SK-N-SH treated with all-trans-retinoic acid at 6 μM for 48 hours (cell line): ENCODE results near the gene IFT27.

Experiments
- ATAC-seq: fragments of 200-7000 bp; cut with Tn5 transposase; 3 replicates; pipeline ENCODE4 v1.9.1; 2020; ENCODE audit warnings: mild to moderate bottlenecking, moderate library complexity
- ARNTL ChIP-seq: fragments of 450-650 bp; formaldehyde crosslinking; IDR thresholded peaks from 2 replicates; pipeline ENCODE4 v1.5.0; 2020; ENCODE audit warnings: low read depth, mild to moderate bottlenecking, moderate library complexity, borderline replicate concordance
- BACH2 ChIP-seq: fragments of 250-450 bp; sonication (Bioruptor Pico); IDR thresholded peaks from 2 replicates; pipeline ENCODE4 v1.9.0; 2021; ENCODE audit warnings: mild to moderate bottlenecking, borderline replicate concordance
- CSDC2 ChIP-seq: fragments of 250-450 bp; sonication (Bioruptor Pico); IDR thresholded peaks from 2 replicates; pipeline ENCODE4 v1.5.0; 2020; ENCODE audit warnings: mild to moderate bottlenecking, moderate library complexity
- ESRRG ChIP-seq: fragments of 250-450 bp; sonication (Bioruptor Pico); IDR thresholded peaks from 2 replicates; pipeline ENCODE4 v1.6.1; 2021; ENCODE audit warnings: mild to moderate bottlenecking
- GLIS3 ChIP-seq: fragments of 250-450 bp; sonication (Bioruptor Pico); IDR thresholded peaks from 2 replicates; pipeline ENCODE4 v1.5.0; 2020; ENCODE audit warnings: mild to moderate bottlenecking, moderate library complexity
- ISL1 ChIP-seq: fragments of 250-450 bp; sonication (Bioruptor Pico); IDR thresholded peaks from 2 replicates; pipeline ENCODE4 v2.1.2; 2022; ENCODE audit warnings: mild to moderate bottlenecking, moderate library complexity
- PPARA ChIP-seq: fragments of 250-450 bp; sonication (Bioruptor Pico); IDR thresholded peaks from 2 replicates; pipeline ENCODE4 v1.5.0; 2020; ENCODE audit warnings: mild to moderate bottlenecking, borderline replicate concordance
- RARB ChIP-seq: fragments of 250-450 bp; sonication (Bioruptor Pico); IDR thresholded peaks from 2 replicates; pipeline ENCODE4 v1.8.0; 2021; ENCODE audit warnings: mild to moderate bottlenecking, moderate library complexity
- SNAI2 ChIP-seq: fragments of 250-450 bp; sonication (Bioruptor Pico); IDR thresholded peaks from 2 replicates; pipeline ENCODE4 v1.5.0; 2020; ENCODE audit warnings: mild to moderate bottlenecking, moderate library complexity
- TCF4 ChIP-seq: fragments of 250-450 bp; sonication (Bioruptor Pico); IDR thresholded peaks from 2 replicates; pipeline ENCODE4 v1.8.0; 2021; ENCODE audit warnings: mild to moderate bottlenecking, moderate library complexity, borderline replicate concordance
- ZC3H10 ChIP-seq: fragments of 250-450 bp; sonication (Bioruptor Pico); IDR thresholded peaks from 2 replicates; pipeline ENCODE4 v1.5.1; 2021; ENCODE audit warnings: mild to moderate bottlenecking, moderate library complexity
- ZFP3 ChIP-seq: fragments of 250-450 bp; sonication (Bioruptor Pico); IDR thresholded peaks from 2 replicates; pipeline ENCODE4 v1.5.0; 2020; ENCODE audit warnings: mild to moderate bottlenecking, moderate library complexity
- ZFP30 ChIP-seq: fragments of 450-650 bp; formaldehyde crosslinking; IDR thresholded peaks from 2 replicates; pipeline ENCODE4 v1.5.0; 2022; ENCODE audit warnings: mild to moderate bottlenecking, moderate library complexity
- ZNF565 ChIP-seq: fragments of 450-650 bp; formaldehyde crosslinking; conservative IDR thresholded peaks from 2 replicates; pipeline ENCODE4 v1.5.0; 2020; ENCODE audit warnings: low read depth, mild to moderate bottlenecking, moderate library complexity
- ZNF70 ChIP-seq: fragments of 450-650 bp; formaldehyde crosslinking; IDR thresholded peaks from 2 replicates; pipeline ENCODE4 v1.5.0; 2020; ENCODE audit warnings: mild to moderate bottlenecking, moderate library complexity
- ZNF8 ChIP-seq: fragments of 450-650 bp; formaldehyde crosslinking; IDR thresholded peaks from 2 replicates; pipeline ENCODE4 v1.5.0; 2020; ENCODE audit warnings: mild to moderate bottlenecking, moderate library complexity
- TF ChIP-seq, protein P1 (sequence below): fragments of 250-450 bp; sonication (Bioruptor Pico); IDR thresholded peaks from 2 replicates; pipeline ENCODE4 v1.8.0; 2021; ENCODE audit warnings: low read depth, mild to moderate bottlenecking, moderate library complexity, borderline replicate concordance
- TF ChIP-seq, protein P2 (sequence below): fragments of 250-450 bp; sonication (Bioruptor Pico); IDR thresholded peaks from 2 replicates; pipeline ENCODE4 v1.5.0; 2020; ENCODE audit warnings: mild to moderate bottlenecking, moderate library complexity
- TF ChIP-seq, protein P3 (sequence below): fragments of 250-450 bp; sonication (Bioruptor Pico); IDR thresholded peaks from 2 replicates; pipeline ENCODE4 v1.8.0; 2020; ENCODE audit warnings: mild to moderate bottlenecking, moderate library complexity, borderline replicate concordance
- TF ChIP-seq, protein P4 (sequence below): fragments of 250-450 bp; sonication (Bioruptor Pico); IDR thresholded peaks from 2 replicates; pipeline ENCODE4 v1.5.1; 2020; ENCODE audit warnings: low read depth, mild to moderate bottlenecking, moderate library complexity
- TF ChIP-seq, protein P5 (sequence below): fragments of 250-450 bp; sonication (Bioruptor Pico); IDR thresholded peaks from 2 replicates; pipeline ENCODE4 v1.5.1; 2021; ENCODE audit warnings: mild to moderate bottlenecking, moderate library complexity

IFT27 gene

DNA sequence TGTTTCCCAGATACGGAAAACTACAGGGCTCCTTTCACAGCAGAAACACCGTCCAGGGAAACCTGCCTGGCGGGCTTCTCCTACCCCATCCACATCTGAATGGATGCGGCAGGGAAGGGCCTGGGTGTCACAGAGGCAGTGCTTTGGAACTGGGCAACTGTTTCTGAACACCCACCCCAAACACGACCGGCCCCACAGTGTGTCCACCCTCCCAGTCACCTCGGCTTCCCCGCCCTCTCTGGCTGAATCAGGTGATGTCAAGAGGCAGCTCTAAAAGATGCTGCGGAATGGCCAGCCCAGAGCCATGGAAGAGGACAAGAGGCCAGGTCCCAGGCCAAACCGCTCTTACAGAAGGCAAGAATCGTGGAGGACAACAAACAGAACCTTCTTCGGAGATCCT lies 22.0 kb downstream of the IFT27 start:
- TF ChIP-seq ZFP3: no peak
- TF ChIP-seq, protein P1, sequence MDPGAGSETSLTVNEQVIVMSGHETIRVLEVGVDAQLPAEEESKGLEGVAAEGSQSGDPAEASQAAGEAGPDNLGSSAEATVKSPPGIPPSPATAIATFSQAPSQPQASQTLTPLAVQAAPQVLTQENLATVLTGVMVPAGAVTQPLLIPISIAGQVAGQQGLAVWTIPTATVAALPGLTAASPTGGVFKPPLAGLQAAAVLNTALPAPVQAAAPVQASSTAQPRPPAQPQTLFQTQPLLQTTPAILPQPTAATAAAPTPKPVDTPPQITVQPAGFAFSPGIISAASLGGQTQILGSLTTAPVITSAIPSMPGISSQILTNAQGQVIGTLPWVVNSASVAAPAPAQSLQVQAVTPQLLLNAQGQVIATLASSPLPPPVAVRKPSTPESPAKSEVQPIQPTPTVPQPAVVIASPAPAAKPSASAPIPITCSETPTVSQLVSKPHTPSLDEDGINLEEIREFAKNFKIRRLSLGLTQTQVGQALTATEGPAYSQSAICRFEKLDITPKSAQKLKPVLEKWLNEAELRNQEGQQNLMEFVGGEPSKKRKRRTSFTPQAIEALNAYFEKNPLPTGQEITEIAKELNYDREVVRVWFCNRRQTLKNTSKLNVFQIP (CRISPR knock-in tag): no peak
- no peak for TF ChIP-seq BACH2 (CRISPR knock-in tag)
- TF ChIP-seq, protein P2, sequence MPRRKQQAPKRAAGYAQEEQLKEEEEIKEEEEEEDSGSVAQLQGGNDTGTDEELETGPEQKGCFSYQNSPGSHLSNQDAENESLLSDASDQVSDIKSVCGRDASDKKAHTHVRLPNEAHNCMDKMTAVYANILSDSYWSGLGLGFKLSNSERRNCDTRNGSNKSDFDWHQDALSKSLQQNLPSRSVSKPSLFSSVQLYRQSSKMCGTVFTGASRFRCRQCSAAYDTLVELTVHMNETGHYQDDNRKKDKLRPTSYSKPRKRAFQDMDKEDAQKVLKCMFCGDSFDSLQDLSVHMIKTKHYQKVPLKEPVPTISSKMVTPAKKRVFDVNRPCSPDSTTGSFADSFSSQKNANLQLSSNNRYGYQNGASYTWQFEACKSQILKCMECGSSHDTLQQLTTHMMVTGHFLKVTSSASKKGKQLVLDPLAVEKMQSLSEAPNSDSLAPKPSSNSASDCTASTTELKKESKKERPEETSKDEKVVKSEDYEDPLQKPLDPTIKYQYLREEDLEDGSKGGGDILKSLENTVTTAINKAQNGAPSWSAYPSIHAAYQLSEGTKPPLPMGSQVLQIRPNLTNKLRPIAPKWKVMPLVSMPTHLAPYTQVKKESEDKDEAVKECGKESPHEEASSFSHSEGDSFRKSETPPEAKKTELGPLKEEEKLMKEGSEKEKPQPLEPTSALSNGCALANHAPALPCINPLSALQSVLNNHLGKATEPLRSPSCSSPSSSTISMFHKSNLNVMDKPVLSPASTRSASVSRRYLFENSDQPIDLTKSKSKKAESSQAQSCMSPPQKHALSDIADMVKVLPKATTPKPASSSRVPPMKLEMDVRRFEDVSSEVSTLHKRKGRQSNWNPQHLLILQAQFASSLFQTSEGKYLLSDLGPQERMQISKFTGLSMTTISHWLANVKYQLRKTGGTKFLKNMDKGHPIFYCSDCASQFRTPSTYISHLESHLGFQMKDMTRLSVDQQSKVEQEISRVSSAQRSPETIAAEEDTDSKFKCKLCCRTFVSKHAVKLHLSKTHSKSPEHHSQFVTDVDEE (CRISPR knock-in tag): no peak
- no peak for TF ChIP-seq SNAI2
- TF ChIP-seq ZC3H10 (CRISPR knock-in tag): no peak
- TF ChIP-seq, protein P3, sequence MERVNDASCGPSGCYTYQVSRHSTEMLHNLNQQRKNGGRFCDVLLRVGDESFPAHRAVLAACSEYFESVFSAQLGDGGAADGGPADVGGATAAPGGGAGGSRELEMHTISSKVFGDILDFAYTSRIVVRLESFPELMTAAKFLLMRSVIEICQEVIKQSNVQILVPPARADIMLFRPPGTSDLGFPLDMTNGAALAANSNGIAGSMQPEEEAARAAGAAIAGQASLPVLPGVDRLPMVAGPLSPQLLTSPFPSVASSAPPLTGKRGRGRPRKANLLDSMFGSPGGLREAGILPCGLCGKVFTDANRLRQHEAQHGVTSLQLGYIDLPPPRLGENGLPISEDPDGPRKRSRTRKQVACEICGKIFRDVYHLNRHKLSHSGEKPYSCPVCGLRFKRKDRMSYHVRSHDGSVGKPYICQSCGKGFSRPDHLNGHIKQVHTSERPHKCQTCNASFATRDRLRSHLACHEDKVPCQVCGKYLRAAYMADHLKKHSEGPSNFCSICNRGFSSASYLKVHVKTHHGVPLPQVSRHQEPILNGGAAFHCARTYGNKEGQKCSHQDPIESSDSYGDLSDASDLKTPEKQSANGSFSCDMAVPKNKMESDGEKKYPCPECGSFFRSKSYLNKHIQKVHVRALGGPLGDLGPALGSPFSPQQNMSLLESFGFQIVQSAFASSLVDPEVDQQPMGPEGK: no peak
- TF ChIP-seq GLIS3 (CRISPR knock-in tag): no peak
- TF ChIP-seq ISL1: no peak
- TF ChIP-seq ESRRG (CRISPR knock-in tag): no peak
- no peak for TF ChIP-seq ZNF8 (CRISPR knock-in tag)
- TF ChIP-seq, protein P4, sequence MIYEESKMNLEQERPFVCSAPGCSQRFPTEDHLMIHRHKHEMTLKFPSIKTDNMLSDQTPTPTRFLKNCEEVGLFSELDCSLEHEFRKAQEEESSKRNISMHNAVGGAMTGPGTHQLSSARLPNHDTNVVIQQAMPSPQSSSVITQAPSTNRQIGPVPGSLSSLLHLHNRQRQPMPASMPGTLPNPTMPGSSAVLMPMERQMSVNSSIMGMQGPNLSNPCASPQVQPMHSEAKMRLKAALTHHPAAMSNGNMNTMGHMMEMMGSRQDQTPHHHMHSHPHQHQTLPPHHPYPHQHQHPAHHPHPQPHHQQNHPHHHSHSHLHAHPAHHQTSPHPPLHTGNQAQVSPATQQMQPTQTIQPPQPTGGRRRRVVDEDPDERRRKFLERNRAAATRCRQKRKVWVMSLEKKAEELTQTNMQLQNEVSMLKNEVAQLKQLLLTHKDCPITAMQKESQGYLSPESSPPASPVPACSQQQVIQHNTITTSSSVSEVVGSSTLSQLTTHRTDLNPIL (CRISPR knock-in tag): no peak
- TF ChIP-seq RARB (CRISPR knock-in tag): no peak
- TF ChIP-seq, protein P5, sequence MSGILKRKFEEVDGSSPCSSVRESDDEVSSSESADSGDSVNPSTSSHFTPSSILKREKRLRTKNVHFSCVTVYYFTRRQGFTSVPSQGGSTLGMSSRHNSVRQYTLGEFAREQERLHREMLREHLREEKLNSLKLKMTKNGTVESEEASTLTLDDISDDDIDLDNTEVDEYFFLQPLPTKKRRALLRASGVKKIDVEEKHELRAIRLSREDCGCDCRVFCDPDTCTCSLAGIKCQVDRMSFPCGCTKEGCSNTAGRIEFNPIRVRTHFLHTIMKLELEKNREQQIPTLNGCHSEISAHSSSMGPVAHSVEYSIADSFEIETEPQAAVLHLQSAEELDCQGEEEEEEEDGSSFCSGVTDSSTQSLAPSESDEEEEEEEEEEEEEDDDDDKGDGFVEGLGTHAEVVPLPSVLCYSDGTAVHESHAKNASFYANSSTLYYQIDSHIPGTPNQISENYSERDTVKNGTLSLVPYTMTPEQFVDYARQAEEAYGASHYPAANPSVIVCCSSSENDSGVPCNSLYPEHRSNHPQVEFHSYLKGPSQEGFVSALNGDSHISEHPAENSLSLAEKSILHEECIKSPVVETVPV (CRISPR knock-in tag): no peak
- no peak for TF ChIP-seq ARNTL (CRISPR knock-in tag)
- no peak for TF ChIP-seq CSDC2
- no peak for TF ChIP-seq TCF4
- TF ChIP-seq ZNF70 (CRISPR knock-in tag): no peak
- TF ChIP-seq ZNF565: no peak
- no peak for ATAC-seq

DNA sequence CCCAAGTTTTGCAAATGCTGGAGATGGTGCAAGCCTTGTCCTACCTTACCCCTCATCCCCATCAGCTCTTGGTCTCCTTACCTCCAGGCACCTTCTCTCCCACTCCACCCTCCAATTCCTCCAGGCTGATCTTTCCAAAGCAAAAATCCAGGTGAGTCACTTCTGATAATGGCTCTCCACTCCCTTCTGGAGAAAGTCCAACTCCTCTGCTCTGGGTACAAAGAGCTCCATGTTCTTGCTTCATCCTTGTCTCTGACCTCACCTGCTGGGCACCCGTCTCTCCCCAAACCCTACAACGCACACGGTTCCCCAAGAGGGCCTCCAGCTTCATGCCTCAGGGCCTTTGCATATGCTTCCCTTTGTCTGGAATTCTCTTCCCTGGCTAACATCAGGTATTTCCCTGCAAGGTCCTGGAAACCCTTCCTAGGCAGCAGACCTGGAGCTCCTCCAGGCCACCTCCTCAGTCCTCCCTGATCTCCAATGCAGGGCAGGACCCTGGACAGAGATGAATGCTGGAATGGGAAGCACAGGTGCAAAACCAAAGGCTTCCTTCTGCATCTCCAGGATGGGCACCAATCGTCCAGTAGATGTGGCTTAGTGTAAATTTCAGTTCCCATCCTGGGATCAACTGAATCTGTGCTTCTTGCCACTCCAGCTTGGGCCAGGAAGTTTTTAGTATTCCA lies 22.7 kb downstream of the IFT27 start:
- no peak for TF ChIP-seq SNAI2
- no peak for TF ChIP-seq CSDC2
- no peak for ATAC-seq

DNA sequence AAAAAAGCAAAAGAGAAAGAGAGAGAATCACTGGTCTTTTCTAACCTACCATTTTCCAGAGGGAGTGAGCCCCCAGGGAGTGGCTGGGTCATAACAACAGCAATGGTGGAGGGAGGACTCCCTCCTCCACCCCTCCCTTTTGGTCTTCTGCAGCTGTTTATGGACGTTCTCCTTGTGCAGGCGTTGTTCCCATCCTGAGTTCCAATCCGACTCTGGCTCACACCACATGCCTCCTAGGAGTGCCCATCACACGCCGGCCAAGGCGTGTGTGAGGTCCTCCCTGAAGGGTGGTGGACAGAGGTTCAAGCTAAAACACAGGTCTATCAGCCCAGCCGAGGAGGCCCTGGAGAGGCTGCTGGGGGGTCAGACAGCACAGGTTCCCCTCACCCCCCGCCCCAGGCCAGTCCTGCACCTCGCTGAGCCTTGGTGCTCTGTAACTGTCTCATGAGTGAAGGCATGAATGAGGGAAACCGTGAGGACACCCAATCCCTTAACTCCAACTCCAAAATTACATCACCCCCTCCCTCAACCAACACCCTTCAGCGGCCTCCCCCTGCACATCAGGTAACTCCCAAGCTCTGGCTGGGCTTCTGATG lies 29.4 kb downstream of the IFT27 start:
- ATAC-seq: no peak
- TF ChIP-seq ZFP30 (CRISPR knock-in tag): no peak
- no peak for TF ChIP-seq ZNF565
- no peak for TF ChIP-seq ARNTL (CRISPR knock-in tag)
- TF ChIP-seq, protein P2 (CRISPR knock-in tag): no peak
- TF ChIP-seq, protein P5 (CRISPR knock-in tag): no peak
- TF ChIP-seq TCF4: no peak
- TF ChIP-seq, protein P1 (CRISPR knock-in tag): no peak
- TF ChIP-seq ZNF8 (CRISPR knock-in tag): no peak
- no peak for TF ChIP-seq BACH2 (CRISPR knock-in tag)
- no peak for TF ChIP-seq PPARA (CRISPR knock-in tag)
- TF ChIP-seq ZFP3: no peak
- TF ChIP-seq CSDC2: no peak
- TF ChIP-seq RARB (CRISPR knock-in tag): no peak
- TF ChIP-seq SNAI2: no peak
- TF ChIP-seq ISL1: no peak
